ENCODE measurements around the gene CAMK1.

CAMK1 gene

GRCh38 chr3:9786209-9786739 is 16.5 kb upstream of the CAMK1 start:
- H3K4me3 ChIP-seq (replicated peaks; ENCODE audit: low read depth, low read length) = no peak overlapping the region
- no peak for TF ChIP-seq CTCF (IDR thresholded peaks at IDR 0.05; ENCODE audit: insufficient read depth, low read length, poor library complexity, severe bottlenecking)
- no peak for DNase-seq (ENCODE audit: extremely low read depth, insufficient read length)
- H3K27me3 ChIP-seq (replicated peaks; ENCODE audit: control insufficient read depth, insufficient read depth, low read length) = no peaks in the 10 kb centered on the region
- H3K36me3 ChIP-seq (ENCODE audit: control insufficient read depth, insufficient read depth, low read length) = peaks cover 30% of the 10 kb centered on the region

- Histone ChIP-seq H3K4me3 (replicated peaks; ENCODE audit: low read depth, low read length) (no peak overlapping the region), H3K36me3 (ENCODE audit: control insufficient read depth, insufficient read depth, low read length) (peaks cover 30% of the 10 kb centered on the region), H3K27me3 (replicated peaks; ENCODE audit: control insufficient read depth, insufficient read depth, low read length) (no peaks in the 10 kb centered on the region)
- TF ChIP-seq CTCF (IDR thresholded peaks at IDR 0.05; ENCODE audit: insufficient read depth, low read length, poor library complexity, severe bottlenecking) = no peak
- no peak for DNase-seq (ENCODE audit: extremely low read depth, insufficient read length)
Measured at GRCh38 chr3:9785602-9786001, 15.9 kb upstream of the CAMK1 start.

- H3K27me3 ChIP-seq (replicated peaks; ENCODE audit: control insufficient read depth, insufficient read depth, low read length) = no peaks in the 10 kb centered on the region
- no peak for TF ChIP-seq CTCF (IDR thresholded peaks at IDR 0.05; ENCODE audit: insufficient read depth, low read length, poor library complexity, severe bottlenecking)
- H3K4me3 ChIP-seq (replicated peaks; ENCODE audit: low read depth, low read length) = no peak overlapping the region
- H3K36me3 ChIP-seq (ENCODE audit: control insufficient read depth, insufficient read depth, low read length) = peaks cover 34% of the 10 kb centered on the region
- no peak for DNase-seq (ENCODE audit: extremely low read depth, insufficient read length)
Measured at GRCh38 chr3:9784965-9785364, 15.2 kb upstream of the CAMK1 start.

GRCh38 chr3:9783954-9784353 is 14.2 kb upstream of the CAMK1 start:
- TF ChIP-seq CTCF (IDR thresholded peaks at IDR 0.05; ENCODE audit: insufficient read depth, low read length, poor library complexity, severe bottlenecking) = no peak
- no peak for DNase-seq (ENCODE audit: extremely low read depth, insufficient read length)
- Histone ChIP-seq H3K27me3 (replicated peaks; ENCODE audit: control insufficient read depth, insufficient read depth, low read length) (no peaks in the 10 kb centered on the region), H3K4me3 (replicated peaks; ENCODE audit: low read depth, low read length) (no peak overlapping the region), H3K36me3 (ENCODE audit: control insufficient read depth, insufficient read depth, low read length) (peaks cover 27% of the 10 kb centered on the region)

DNA sequence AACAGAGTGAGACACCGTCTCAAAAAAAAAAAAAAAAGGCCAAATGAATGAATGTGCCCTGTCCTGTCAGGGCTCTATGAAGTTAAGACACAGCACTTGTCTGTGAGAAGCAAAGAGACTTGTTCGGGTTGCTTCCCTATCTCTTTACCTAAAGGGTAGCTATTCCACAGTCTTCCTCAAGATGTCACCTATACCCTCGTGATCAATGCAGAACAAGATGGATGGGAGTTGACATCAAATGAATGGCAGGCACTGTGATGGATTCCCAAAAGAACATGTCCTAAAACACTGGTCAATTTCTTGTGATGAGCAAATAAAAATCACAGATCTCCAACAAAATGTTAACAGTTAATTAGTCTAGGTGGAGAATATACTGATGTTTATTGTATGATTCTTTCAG is 13.0 kb upstream of the CAMK1 start:
- DNase-seq (ENCODE audit: extremely low read depth, insufficient read length) = no peak
- Histone ChIP-seq H3K36me3 (ENCODE audit: control insufficient read depth, insufficient read depth, low read length) (peaks cover 25% of the 10 kb centered on the region), H3K27me3 (replicated peaks; ENCODE audit: control insufficient read depth, insufficient read depth, low read length) (no peaks in the 10 kb centered on the region), H3K4me3 (replicated peaks; ENCODE audit: low read depth, low read length) (no peak overlapping the region)
- peak; percentile 34 for TF ChIP-seq CTCF (IDR thresholded peaks at IDR 0.05; ENCODE audit: insufficient read depth, low read length, poor library complexity, severe bottlenecking)
